ENCODE measurements around the gene PRDX6. TPM values are rescaled to one million over a fixed set of nuclear protein-coding genes. Genes with fewer than 3 reads are reported as not detected.

The PRDX6 gene
- total and polyA plus RNA-seq, 4 experiments from 2014 or later: 69.9 to 112 (median 81.6) TPM

GRCh38 chr1:173445656-173446055 lies 31.5 kb upstream of the PRDX6 start:
- POLR2A ChIA-PET (ENCODE audit: partially characterized antibody): interaction anchor here (1.6 kb wide), 1 partner anchor 31 kb away, joined by 7 read pairs; the partner anchor contains the start of gene PRDX6
- Histone ChIP-seq H3K27me3 (ENCODE audit: insufficient read depth, low read length) (no peaks in the 10 kb centered on the region), H3K4me1 (ENCODE audit: insufficient read depth, low read length) (peaks cover 14% of the 10 kb centered on the region), H3K9me3 (ENCODE audit: control insufficient read depth in 1 of 2, low read length in 2 of 2) (peaks cover 0 to 4% of the 10 kb centered on the region in 2 donors), H3K4me3 (ENCODE audit: low read length in 2 of 2) (no peak overlapping the region), H3K27ac (ENCODE audit: low read depth, low read length) (no peak overlapping the region), H3K36me3 (ENCODE audit: insufficient read depth, low read length) (no peaks in the 10 kb centered on the region)
- intact Hi-C loops (cut with micrococcal nuclease): no loop called here
- CTCF ChIA-PET (ENCODE audit: partially characterized antibody): interaction anchor here (1.9 to 2.0 kb wide), 2 partner anchors 15 to 16 kb away, joined by 5 to 6 read pairs; no protein-coding TSS in a partner anchor
- Mint-ChIP-seq H3K27me3 (no peaks in the 10 kb centered on the region), H3K36me3 (peaks cover 53 to 54% of the 10 kb centered on the region in 2 donors), H3K9me3 (peaks cover 3 to 28% (median 18%) of the 10 kb centered on the region in 8 donors), H3K4me3 (no peak overlapping the region), H3K4me1 (peaks cover 11 to 25% (median 21%) of the 10 kb centered on the region in 4 donors), H3K27ac (no peak overlapping the region)
- no peak for DNase-seq

- Mint-ChIP-seq H3K4me1 (peaks cover 11 to 33% (median 24%) of the 10 kb centered on the region in 4 donors), H3K9me3 (peaks cover 3 to 28% (median 18%) of the 10 kb centered on the region in 8 donors), H3K36me3 (peaks cover 50 to 58% of the 10 kb centered on the region in 2 donors), H3K27ac (no peak overlapping the region), H3K4me3 (no peak overlapping the region), H3K27me3 (no peaks in the 10 kb centered on the region)
- Histone ChIP-seq H3K4me1 (ENCODE audit: insufficient read depth, low read length) (peaks cover 14% of the 10 kb centered on the region), H3K9me3 (ENCODE audit: control insufficient read depth in 1 of 2, low read length in 2 of 2) (peaks cover 0 to 4% of the 10 kb centered on the region in 2 donors), H3K36me3 (ENCODE audit: insufficient read depth, low read length) (no peaks in the 10 kb centered on the region), H3K4me3 (ENCODE audit: low read length in 2 of 2) (no peak overlapping the region), H3K27me3 (ENCODE audit: insufficient read depth, low read length) (no peaks in the 10 kb centered on the region), H3K27ac (ENCODE audit: low read depth, low read length) (no peak overlapping the region)
- POLR2A ChIA-PET (ENCODE audit: partially characterized antibody): no interaction called here
- no peak for DNase-seq
- intact Hi-C loops (cut with micrococcal nuclease): no loop called here
- CTCF ChIA-PET (ENCODE audit: partially characterized antibody): interaction anchor here (1.2 kb wide), 1 partner anchor 27 kb away, joined by 3 read pairs; no protein-coding TSS in a partner anchor
These were observed 29.9 kb upstream of the PRDX6 start for GRCh38 chr1:173447224-173447623.

GRCh38 chr1:173448945-173449344 lies 28.2 kb upstream of the PRDX6 start:
- H3K27ac ChIP-seq (ENCODE audit: low read depth, low read length): no peak overlapping the region
- ChIA-PET CTCF (ENCODE audit: partially characterized antibody) (interaction anchor here (0.7 to 1.0 kb wide), 2 partner anchors 19 to 199 kb away, joined by 3 read pairs; no protein-coding TSS in a partner anchor), POLR2A (ENCODE audit: partially characterized antibody) (no interaction called here)
- Mint-ChIP-seq H3K4me3 (no peak overlapping the region), H3K27me3 (no peaks in the 10 kb centered on the region), H3K27ac (peak overlapping the region in 1 of 7 donors; percentile 5), H3K36me3 (peaks cover 55 to 57% of the 10 kb centered on the region in 2 donors), H3K4me1 (peaks cover 13 to 36% (median 23%) of the 10 kb centered on the region in 4 donors), H3K9me3 (peaks cover 3 to 28% (median 18%) of the 10 kb centered on the region in 8 donors)
- no peak overlapping the region for H3K4me3 ChIP-seq (ENCODE audit: low read length in 2 of 2)
- no peaks in the 10 kb centered on the region for H3K36me3 ChIP-seq (ENCODE audit: insufficient read depth, low read length)
- peaks cover 0 to 4% of the 10 kb centered on the region in 2 donors for H3K9me3 ChIP-seq (ENCODE audit: control insufficient read depth in 1 of 2, low read length in 2 of 2)
- intact Hi-C loops (cut with micrococcal nuclease): no loop called here
- no peaks in the 10 kb centered on the region for H3K27me3 ChIP-seq (ENCODE audit: insufficient read depth, low read length)
- DNase-seq: no peak
- peaks cover 14% of the 10 kb centered on the region for H3K4me1 ChIP-seq (ENCODE audit: insufficient read depth, low read length)

- Mint-ChIP-seq H3K27ac (no peak overlapping the region), H3K27me3 (no peaks in the 10 kb centered on the region), H3K36me3 (peaks cover 58 to 59% of the 10 kb centered on the region in 2 donors), H3K9me3 (peaks cover 0 to 9% (median 4%) of the 10 kb centered on the region in 8 donors), H3K4me1 (peaks cover 19 to 45% (median 26%) of the 10 kb centered on the region in 4 donors), H3K4me3 (no peak overlapping the region)
- Histone ChIP-seq H3K9me3 (ENCODE audit: control insufficient read depth in 1 of 2, low read length in 2 of 2) (no peaks in the 10 kb centered on the region), H3K27ac (ENCODE audit: low read depth, low read length) (no peak overlapping the region), H3K27me3 (ENCODE audit: insufficient read depth, low read length) (no peaks in the 10 kb centered on the region), H3K4me3 (ENCODE audit: low read length in 2 of 2) (no peak overlapping the region), H3K36me3 (ENCODE audit: insufficient read depth, low read length) (no peaks in the 10 kb centered on the region), H3K4me1 (ENCODE audit: insufficient read depth, low read length) (peaks cover 10% of the 10 kb centered on the region)
- CTCF ChIA-PET (ENCODE audit: partially characterized antibody): interaction anchor here (1.1 kb wide), 1 partner anchor 17 kb away, joined by 3 read pairs; no protein-coding TSS in a partner anchor
- no peak for DNase-seq
- POLR2A ChIA-PET (ENCODE audit: partially characterized antibody): no interaction called here
- intact Hi-C loops (cut with micrococcal nuclease): no loop called here
These were observed 25.2 kb upstream of the PRDX6 start for GRCh38 chr1:173451981-173452380.

GRCh38 chr1:173453982-173454381 lies 23.2 kb upstream of the PRDX6 start:
- no peak for DNase-seq
- Mint-ChIP-seq H3K36me3 (peaks cover 51% of the 10 kb centered on the region in 2 donors), H3K4me1 (peaks cover 18 to 50% (median 26%) of the 10 kb centered on the region in 4 donors), H3K9me3 (peaks cover 0 to 6% (median 0%) of the 10 kb centered on the region in 8 donors), H3K27me3 (no peaks in the 10 kb centered on the region), H3K27ac (peak overlapping the region in 1 of 7 donors; percentile 39), H3K4me3 (no peak overlapping the region)
- H3K4me1 ChIP-seq (ENCODE audit: insufficient read depth, low read length): peaks cover 10% of the 10 kb centered on the region
- no peaks in the 10 kb centered on the region for H3K27me3 ChIP-seq (ENCODE audit: insufficient read depth, low read length)
- no peak overlapping the region for H3K4me3 ChIP-seq (ENCODE audit: low read length in 2 of 2)
- POLR2A ChIA-PET (ENCODE audit: partially characterized antibody): interaction anchor here (1.0 kb wide), 1 partner anchor 23 kb away, joined by 4 read pairs; the partner anchor contains the start of gene PRDX6
- H3K9me3 ChIP-seq (ENCODE audit: control insufficient read depth in 1 of 2, low read length in 2 of 2): no peaks in the 10 kb centered on the region
- H3K27ac ChIP-seq (ENCODE audit: low read depth, low read length): no peak overlapping the region
- H3K36me3 ChIP-seq (ENCODE audit: insufficient read depth, low read length): no peaks in the 10 kb centered on the region
- CTCF ChIA-PET (ENCODE audit: partially characterized antibody): interaction anchor here (1.3 kb wide), 1 partner anchor 23 kb away, joined by 3 read pairs; no protein-coding TSS in a partner anchor
- intact Hi-C loops (cut with micrococcal nuclease): no loop called here

GRCh38 chr1:173454966-173455524 lies 22.1 kb upstream of the PRDX6 start:
- Mint-ChIP-seq H3K4me3 (peak overlapping the region in 3 of 8 donors; percentile 12 to 64 (median 17)), H3K27me3 (no peaks in the 10 kb centered on the region), H3K36me3 (peaks cover 49 to 54% of the 10 kb centered on the region in 2 donors), H3K27ac (peak overlapping the region in 4 of 7 donors; percentile 23 to 71 (median 46)), H3K9me3 (no peaks in the 10 kb centered on the region), H3K4me1 (peaks cover 17 to 56% (median 29%) of the 10 kb centered on the region in 4 donors)
- H3K27ac ChIP-seq (ENCODE audit: low read depth, low read length): no peak overlapping the region
- intact Hi-C loops (cut with micrococcal nuclease): no loop called here
- ChIA-PET CTCF (ENCODE audit: partially characterized antibody) (interaction anchor here (1.3 kb wide), 1 partner anchor 24 kb away, joined by 3 read pairs; no protein-coding TSS in a partner anchor), POLR2A (ENCODE audit: partially characterized antibody) (interaction anchor here (1.2 kb wide), 1 partner anchor 260 kb away, joined by 4 read pairs; the partner anchor contains the start of gene KLHL20)
- peaks cover 3% of the 10 kb centered on the region for H3K36me3 ChIP-seq (ENCODE audit: insufficient read depth, low read length)
- H3K4me3 ChIP-seq (ENCODE audit: low read length in 2 of 2): no peak overlapping the region
- no peaks in the 10 kb centered on the region for H3K27me3 ChIP-seq (ENCODE audit: insufficient read depth, low read length)
- peaks cover 11% of the 10 kb centered on the region for H3K4me1 ChIP-seq (ENCODE audit: insufficient read depth, low read length)
- DNase-seq: peak in 4 of 5 donors; percentile 14 to 29 (median 22)
- H3K9me3 ChIP-seq (ENCODE audit: control insufficient read depth in 1 of 2, low read length in 2 of 2): no peaks in the 10 kb centered on the region

- H3K4me3 Mint-ChIP-seq: peak overlapping the region in 1 of 8 donors; percentile 2
- no peak for DNase-seq
- Histone ChIP-seq H3K9me3 (ENCODE audit: control insufficient read depth in 1 of 2, low read length in 2 of 2) (no peaks in the 10 kb centered on the region), H3K4me1 (ENCODE audit: insufficient read depth, low read length) (peaks cover 12% of the 10 kb centered on the region), H3K27ac (ENCODE audit: low read depth, low read length) (no peak overlapping the region), H3K4me3 (ENCODE audit: low read length in 2 of 2) (no peak overlapping the region), H3K27me3 (ENCODE audit: insufficient read depth, low read length) (no peaks in the 10 kb centered on the region), H3K36me3 (ENCODE audit: insufficient read depth, low read length) (peaks cover 19% of the 10 kb centered on the region)
- peaks cover 0 to 14% (median 5%) of the 10 kb centered on the region in 8 donors for H3K9me3 Mint-ChIP-seq
- ChIA-PET POLR2A (ENCODE audit: partially characterized antibody) (no interaction called here), CTCF (ENCODE audit: partially characterized antibody) (no interaction called here)
- H3K4me1 Mint-ChIP-seq: peaks cover 20 to 52% (median 37%) of the 10 kb centered on the region in 4 donors
- H3K27me3 Mint-ChIP-seq: no peaks in the 10 kb centered on the region
- peak overlapping the region in 1 of 7 donors; percentile 53 for H3K27ac Mint-ChIP-seq
- intact Hi-C loops (cut with micrococcal nuclease): no loop called here
- H3K36me3 Mint-ChIP-seq: peaks cover 63 to 75% of the 10 kb centered on the region in 2 donors
These were observed 17.2 kb upstream of the PRDX6 start for GRCh38 chr1:173459885-173460284.
